ENCODE results near the gene OR11A1. TPM values are rescaled to one million over a fixed set of nuclear protein-coding genes. Genes with fewer than 3 reads are reported as not detected.

The OR11A1 gene
- polyA plus RNA-seq, 2 of the 4 experiments (the other 2 are of a cell fraction) = not detected

- WGBS (ENCODE audit: missing lambda C conversion rate) = 0% methylated on average over 1 of the region's 1 CpG
- no peak for ATAC-seq
- no peak overlapping the region for H3K4me2 ChIP-seq
- no peak overlapping the region for H3K27ac ChIP-seq
- H3K4me1 ChIP-seq = no peaks in the 10 kb centered on the region
- FAIRE-seq = no peak
- TF ChIP-seq, protein P1, sequence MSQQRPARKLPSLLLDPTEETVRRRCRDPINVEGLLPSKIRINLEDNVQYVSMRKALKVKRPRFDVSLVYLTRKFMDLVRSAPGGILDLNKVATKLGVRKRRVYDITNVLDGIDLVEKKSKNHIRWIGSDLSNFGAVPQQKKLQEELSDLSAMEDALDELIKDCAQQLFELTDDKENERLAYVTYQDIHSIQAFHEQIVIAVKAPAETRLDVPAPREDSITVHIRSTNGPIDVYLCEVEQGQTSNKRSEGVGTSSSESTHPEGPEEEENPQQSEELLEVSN (IDR thresholded peaks at IDR 0.05; ENCODE audit: borderline replicate concordance, low read depth) = no peak
- TF ChIP-seq KDM5A (IDR thresholded peaks at IDR 0.05) = no peak
- TF ChIP-seq, protein P2, sequence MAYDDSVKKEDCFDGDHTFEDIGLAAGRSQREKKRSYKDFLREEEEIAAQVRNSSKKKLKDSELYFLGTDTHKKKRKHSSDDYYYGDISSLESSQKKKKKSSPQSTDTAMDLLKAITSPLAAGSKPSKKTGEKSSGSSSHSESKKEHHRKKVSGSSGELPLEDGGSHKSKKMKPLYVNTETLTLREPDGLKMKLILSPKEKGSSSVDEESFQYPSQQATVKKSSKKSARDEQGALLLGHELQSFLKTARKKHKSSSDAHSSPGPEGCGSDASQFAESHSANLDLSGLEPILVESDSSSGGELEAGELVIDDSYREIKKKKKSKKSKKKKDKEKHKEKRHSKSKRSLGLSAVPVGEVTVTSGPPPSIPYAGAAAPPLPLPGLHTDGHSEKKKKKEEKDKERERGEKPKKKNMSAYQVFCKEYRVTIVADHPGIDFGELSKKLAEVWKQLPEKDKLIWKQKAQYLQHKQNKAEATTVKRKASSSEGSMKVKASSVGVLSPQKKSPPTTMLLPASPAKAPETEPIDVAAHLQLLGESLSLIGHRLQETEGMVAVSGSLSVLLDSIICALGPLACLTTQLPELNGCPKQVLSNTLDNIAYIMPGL (CRISPR knock-in tag; IDR thresholded peaks at IDR 0.05; ENCODE audit: borderline replicate concordance) = no peak
- TF ChIP-seq HES2 (IDR thresholded peaks at IDR 0.05) = no peak
- TF ChIP-seq, protein P3, sequence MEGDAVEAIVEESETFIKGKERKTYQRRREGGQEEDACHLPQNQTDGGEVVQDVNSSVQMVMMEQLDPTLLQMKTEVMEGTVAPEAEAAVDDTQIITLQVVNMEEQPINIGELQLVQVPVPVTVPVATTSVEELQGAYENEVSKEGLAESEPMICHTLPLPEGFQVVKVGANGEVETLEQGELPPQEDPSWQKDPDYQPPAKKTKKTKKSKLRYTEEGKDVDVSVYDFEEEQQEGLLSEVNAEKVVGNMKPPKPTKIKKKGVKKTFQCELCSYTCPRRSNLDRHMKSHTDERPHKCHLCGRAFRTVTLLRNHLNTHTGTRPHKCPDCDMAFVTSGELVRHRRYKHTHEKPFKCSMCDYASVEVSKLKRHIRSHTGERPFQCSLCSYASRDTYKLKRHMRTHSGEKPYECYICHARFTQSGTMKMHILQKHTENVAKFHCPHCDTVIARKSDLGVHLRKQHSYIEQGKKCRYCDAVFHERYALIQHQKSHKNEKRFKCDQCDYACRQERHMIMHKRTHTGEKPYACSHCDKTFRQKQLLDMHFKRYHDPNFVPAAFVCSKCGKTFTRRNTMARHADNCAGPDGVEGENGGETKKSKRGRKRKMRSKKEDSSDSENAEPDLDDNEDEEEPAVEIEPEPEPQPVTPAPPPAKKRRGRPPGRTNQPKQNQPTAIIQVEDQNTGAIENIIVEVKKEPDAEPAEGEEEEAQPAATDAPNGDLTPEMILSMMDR (IDR thresholded peaks at IDR 0.05) = no peak
- no peak for TF ChIP-seq ELK1 (IDR thresholded peaks at IDR 0.05; ENCODE audit: low read depth, low read length)
- H3K9me3 ChIP-seq = no peaks in the 10 kb centered on the region
- DNase-seq (ENCODE audit: low read depth in 1 of 2, low spot score in 1 of 2) = no peak
- ChIA-PET POLR2A (no interaction called here), CTCF (no interaction called here)
- no peak overlapping the region for H3K4me3 ChIP-seq
These were observed 31.8 kb downstream of the OR11A1 start for GRCh38 chr6:29425075-29425474.

DNA sequence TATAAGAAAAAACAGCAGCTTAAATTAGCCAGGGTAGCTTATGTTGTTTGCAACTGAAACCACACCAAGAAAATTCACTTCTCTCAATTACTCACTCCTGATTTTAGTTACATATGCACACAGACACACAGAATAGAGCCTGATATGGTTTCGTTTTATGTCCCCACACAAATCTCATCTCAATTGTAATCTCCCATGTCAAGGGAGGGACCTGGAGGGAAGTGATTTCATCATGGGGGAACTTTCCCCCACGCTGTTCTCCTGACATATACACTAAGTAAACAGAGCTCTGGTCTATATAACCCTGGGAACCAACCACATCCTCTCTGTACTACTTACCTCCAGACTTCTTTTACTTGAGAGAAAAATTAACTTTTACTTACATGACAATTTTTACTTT is 32.3 kb downstream of the OR11A1 start:
- Histone ChIP-seq H3K4me1 (no peaks in the 10 kb centered on the region), H3K4me3 (no peak overlapping the region), H3K4me2 (no peak overlapping the region), H3K9me3 (no peaks in the 10 kb centered on the region), H3K27ac (no peak overlapping the region)
- ATAC-seq (no peak), DNase-seq (ENCODE audit: low read depth in 1 of 2, low spot score in 1 of 2) (no peak), FAIRE-seq (no peak)
- no peak for TF ChIP-seq HOXA7 (CRISPR knock-in tag; IDR thresholded peaks at IDR 0.05)
- ChIA-PET CTCF (no interaction called here), POLR2A (no interaction called here)
- 0% methylated on average over 2 of the region's 2 CpGs for WGBS (ENCODE audit: missing lambda C conversion rate)

- Histone ChIP-seq H3K9me3 (no peaks in the 10 kb centered on the region), H3K27ac (no peak overlapping the region), H3K4me2 (no peak overlapping the region), H3K4me3 (no peak overlapping the region), H3K4me1 (no peaks in the 10 kb centered on the region)
- FAIRE-seq (no peak), ATAC-seq (no peak), DNase-seq (ENCODE audit: low read depth in 1 of 2, low spot score in 1 of 2) (no peak)
- ChIA-PET CTCF (no interaction called here), POLR2A (no interaction called here)
- 2% methylated on average over 2 of the region's 2 CpGs for WGBS (ENCODE audit: missing lambda C conversion rate)
- TF ChIP-seq BCL3 (IDR thresholded peaks at IDR 0.05) = no peak
- no peak for TF ChIP-seq ZFP36 (IDR thresholded peaks at IDR 0.05; ENCODE audit: borderline replicate concordance, partially characterized antibody)
- no peak for TF ChIP-seq TP53 (CRISPR knock-in tag; IDR thresholded peaks at IDR 0.05)
- TF ChIP-seq CEBPB (IDR thresholded peaks at IDR 0.05) = no peak
- no peak for TF ChIP-seq HOXA7 (CRISPR knock-in tag; IDR thresholded peaks at IDR 0.05)
- TF ChIP-seq, protein P2 (CRISPR knock-in tag; IDR thresholded peaks at IDR 0.05; ENCODE audit: borderline replicate concordance) = no peak
- TF ChIP-seq TFCP2L1 (CRISPR knock-in tag; IDR thresholded peaks at IDR 0.05) = no peak
- no peak for TF ChIP-seq RNF2 (IDR thresholded peaks at IDR 0.05; ENCODE audit: borderline replicate concordance, low read depth)
- TF ChIP-seq MAX (IDR thresholded peaks at IDR 0.05) = no peak
- TF ChIP-seq ELK1 (IDR thresholded peaks at IDR 0.05; ENCODE audit: low read depth, low read length) = no peak
- TF ChIP-seq EHF (CRISPR knock-in tag; IDR thresholded peaks at IDR 0.05) = no peak
- TF ChIP-seq REST (IDR thresholded peaks at IDR 0.05) = no peak
- TF ChIP-seq MYC (IDR thresholded peaks at IDR 0.05; ENCODE audit: borderline replicate concordance, low read length) = no peak
These were observed 32.7 kb downstream of the OR11A1 start for GRCh38 chr6:29424168-29424567.
